Stimulated activated CD4-positive, alpha-beta T cell treated with anti-CD3 and anti-CD28 coated beads, Interleukin-1b, Interleukin-23, amount 100 ng/mL, for 48 hours (primary cell): Measurements from ENCODE around the gene DCLK2.

ENCODE experiments used
- DNase-seq: peaks from one replicate; pipeline ENCODE4 v3.0.0-alpha.2; 2020

Gene DCLK2

DNA sequence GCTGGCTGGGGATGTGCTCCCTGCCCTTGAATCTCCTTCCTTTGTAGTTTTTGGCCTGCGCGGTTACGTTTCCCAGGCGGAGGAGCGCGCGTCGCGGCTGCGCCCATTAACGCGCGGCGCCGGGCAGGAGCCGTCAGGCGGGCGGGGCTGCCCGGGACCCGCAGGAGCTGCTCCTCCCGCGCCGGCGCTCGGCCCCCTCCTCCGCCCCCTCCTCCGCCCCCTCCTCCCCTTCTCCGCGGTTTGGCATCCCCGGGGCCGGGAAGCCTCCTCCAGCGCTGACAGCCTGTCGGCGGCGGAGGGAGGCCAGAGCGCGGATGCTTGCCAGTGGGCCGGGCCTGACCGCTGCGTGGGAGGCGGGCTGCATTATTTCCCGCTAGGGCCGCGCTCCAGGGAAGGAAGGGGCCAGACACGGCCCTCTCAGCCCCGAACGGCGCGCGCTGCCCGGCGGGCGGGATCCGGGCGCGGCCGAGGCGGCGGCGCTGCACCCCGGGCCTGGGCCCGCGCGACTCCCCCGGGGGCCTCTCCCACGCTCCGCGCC lies at the start of gene DCLK2:
Gene DCLK2 (plus strand): TSS at position 405 of the 538 bp plus-strand sequence. CDS start 583 bp downstream, outside the sequence.
- no peak for DNase-seq

DNA sequence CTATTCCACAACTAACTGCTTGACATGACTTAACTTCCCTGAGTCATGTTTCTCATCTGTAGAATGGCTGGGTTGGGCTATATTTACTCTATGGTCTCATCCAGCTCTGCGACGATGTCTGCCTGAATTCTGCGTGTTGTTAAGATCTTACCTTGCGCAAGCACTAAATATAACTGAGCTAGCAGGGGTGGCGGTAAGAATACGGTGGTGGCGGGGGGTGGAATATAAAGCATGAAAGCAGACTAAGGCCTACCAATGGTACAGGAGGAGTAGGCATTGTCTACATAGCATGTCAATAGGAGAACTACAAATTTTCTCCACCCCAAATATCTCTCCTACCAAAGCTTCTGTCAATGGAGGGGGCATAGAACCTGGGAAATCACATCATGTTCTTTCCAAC lies 45.7 kb upstream of the DCLK2 start:
- DNase-seq, result no peak

DNA sequence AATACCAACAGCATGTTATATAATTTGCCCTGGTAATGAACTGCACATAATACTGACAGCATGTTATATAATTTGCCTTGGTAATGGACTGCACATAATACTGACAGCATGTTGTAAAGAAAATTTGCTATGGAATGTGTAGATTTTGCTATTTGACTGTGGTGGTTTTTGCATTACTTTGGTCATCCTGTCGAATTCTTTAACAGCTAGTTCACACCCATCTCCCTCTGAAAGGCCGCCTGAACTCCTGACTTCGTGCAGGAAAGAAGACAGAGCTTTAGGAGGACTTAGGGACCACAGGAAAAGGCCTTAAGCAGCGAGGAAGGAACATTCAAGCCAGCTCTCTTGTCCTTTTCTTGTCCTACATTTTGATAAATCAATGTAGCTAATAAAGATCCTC lies 45.2 kb upstream of the DCLK2 start:
- no peak for DNase-seq

DNA sequence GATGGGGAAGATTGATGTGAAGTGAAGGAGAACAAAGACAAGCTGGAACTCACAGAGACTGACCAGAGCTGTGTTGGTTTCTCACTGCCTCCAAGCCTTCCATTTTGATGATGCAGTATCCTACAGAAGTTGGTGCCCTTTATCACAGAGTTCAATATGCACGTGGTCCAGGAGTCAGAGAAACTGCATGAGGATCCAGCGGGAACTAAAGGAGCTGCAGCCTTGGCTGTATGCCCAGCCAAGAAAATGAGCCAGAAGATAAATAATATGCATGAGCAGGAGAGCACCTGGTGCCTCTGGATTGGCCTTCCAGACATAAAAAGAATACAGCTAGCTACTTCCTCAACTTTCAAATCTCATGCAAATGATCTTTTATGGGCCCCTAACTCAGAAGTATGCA lies 44.3 kb upstream of the DCLK2 start:
- DNase-seq, result no peak

DNA sequence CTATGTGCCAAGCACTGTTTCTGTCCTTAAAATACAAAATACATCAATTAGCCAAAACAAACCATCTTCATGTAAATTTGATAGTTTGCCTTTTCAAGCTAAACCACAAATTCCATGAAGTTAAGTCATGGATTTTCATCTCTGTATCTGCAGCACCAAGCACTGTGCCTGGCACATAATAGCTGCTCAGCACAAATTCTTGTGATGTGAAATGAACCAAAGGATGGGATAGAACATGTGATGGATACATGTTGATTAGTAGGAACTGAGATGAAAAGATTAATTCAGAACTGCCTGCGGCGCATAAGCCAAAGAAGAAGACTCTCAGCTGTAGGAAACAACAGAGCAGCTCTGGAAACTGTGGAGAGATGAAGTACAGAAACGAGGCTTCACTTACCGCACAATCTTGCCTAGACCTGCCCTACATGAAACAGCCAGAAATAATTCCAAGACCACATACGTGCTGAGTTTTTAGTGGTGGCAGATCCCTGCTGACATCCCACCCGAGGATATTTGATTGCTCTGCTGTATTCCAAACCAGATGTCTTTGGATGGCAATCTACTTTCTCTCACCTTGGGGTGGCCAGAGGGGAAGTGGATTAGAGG lies 40.9 kb upstream of the DCLK2 start:
- no peak for DNase-seq

DNA sequence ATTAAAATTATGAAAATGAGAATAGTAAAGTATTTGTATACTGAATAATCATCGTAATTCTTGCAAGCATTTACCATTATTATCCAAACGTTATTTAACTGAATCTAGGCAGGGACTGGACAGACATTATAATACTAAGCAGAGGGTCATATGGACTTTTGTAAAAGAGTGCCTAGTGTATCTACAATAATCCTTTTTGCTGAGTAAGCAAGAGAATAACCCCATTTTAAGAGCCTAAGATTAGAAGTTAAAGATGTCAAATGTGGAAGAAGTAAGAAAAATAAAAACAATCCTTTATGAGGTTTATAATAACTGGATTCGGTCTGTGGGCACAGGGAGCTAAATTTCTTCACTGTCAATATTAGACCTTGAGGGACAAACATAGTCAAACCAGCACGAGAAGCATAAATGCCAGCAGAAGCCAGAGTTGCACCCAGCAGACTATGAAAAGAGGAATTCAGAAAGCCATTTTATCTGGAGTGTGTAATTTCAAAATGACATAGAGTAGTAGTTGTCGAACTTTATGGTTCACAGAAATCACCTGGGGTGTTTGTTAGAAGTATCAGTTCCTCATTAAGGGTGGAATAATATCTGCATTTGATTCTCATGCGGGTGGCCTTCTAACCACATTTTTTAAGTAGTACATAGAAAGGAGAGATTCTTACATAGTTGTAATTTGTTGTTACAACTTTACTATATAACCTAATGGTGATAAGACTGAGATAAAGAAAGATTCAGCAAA lies 39.7 kb upstream of the DCLK2 start:
- DNase-seq, result no peak

DNA sequence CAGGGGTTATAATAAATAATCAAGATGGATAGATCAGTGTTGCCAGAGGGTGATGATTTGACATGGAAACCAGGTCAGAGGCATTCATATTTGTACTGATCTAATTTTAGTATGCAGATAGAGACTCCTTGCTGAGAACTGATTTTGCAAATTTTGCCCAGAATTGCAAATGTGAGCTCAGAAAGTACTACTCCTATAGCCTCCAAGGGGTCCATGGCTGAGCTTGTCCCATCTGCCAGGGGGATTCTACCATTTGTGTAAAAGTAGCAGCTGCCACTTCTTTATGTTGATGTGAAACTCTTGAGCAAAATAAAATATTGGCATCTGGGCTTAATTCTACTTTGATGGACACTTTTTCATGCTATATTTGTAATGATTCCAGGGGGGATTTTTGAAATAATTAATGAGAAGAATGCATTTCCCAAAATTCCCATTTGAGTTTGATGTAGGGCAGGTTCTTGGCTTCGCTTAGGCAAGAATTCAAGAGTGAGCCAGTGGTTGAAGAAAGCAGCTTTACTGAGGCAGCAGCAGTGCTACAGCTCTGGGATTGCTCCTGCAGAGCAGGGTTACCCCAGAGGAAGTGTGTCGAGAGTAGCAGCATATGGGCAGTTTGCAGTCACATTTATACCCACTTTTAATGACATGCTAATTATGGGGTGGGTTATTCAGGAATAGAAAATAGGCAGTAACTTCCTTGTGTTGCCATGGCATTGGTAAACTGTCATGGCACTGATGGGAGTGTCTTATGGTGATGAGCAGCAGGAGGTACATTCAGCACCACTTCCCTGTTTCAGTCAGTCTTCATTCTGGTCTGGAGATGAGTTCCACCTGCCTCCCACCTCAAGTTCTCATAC lies 38.7 kb upstream of the DCLK2 start:
- no peak for DNase-seq

DNA sequence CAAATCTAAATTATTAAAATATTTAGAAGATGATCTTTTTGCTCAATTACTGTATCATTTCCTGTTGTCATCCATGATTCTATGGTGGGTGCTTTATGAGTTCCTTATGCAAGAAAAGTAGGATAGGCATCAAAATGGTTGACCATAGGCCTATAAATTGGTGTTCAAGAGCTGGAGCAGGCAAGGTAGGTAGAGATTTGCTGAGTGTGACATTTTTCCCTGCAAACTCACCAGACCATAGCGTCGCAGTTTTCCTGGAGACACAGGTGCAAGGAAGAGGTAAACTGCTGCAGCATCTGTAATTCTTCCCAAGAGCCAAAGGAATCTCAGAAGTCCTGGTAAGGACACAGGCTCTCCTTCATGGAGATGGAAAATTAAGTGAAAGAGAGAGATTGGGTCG lies 33.7 kb upstream of the DCLK2 start:
- no peak for DNase-seq

DNA sequence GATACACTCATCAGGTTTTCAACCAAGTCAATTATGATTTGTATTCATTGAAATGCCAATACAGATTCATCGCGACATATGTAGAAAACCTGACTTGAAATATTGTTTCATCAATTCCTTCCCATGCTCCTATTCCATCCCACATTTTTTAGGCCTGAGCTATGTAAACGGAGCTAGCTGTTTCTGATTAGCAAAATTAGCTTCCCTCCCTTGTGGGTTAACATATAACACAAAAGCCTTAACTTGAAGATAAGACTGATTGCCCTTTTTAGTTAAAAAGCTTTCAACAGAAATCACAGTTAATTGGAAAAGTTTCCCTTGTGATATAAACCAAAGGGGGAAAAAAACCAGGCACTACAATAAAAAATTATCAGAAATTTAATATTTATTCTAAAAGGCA lies 32.8 kb upstream of the DCLK2 start:
- DNase-seq, result no peak

DNA sequence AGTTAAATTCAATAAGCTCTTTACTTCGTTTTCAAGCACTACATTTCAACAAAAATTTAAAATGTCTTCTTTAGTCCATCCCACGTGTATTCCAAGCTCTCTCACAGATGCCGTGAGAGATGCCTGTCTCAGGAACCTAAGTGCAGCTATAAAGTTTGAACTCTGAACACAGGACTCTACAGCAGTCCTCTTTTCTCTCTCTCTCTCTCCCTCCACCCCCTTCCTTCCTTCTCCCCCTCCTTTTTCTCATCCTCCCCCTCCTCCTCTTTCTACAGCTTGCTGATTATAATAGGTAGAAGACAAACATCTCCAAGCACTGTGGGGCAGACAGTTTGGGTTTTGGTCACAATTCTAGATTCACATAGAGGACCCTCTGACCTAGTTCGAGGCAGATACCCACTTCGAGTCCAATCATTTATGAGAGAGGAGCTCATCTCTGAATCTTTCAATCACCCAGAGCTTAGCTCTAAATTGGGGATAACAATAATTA lies 31.5 kb upstream of the DCLK2 start:
- DNase-seq, result no peak

DNA sequence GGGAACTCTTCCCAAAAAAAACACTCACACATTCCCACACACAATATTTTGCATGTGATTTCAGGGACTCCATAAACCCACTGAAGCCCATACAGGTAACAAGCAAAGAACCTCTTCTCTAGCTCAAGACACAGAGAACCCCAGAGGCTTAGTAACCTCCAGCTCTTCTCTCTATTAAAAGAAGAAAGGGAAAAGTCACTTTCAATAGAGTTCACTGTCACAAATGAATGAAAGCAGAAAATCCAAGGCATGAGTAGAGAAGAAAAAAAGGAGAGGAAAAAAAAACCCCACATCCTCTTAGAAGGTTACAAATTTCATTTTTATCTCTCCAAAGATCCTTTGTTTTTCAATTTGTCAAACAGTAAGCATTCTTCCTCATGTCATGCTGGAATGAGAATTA lies 30.7 kb upstream of the DCLK2 start:
- DNase-seq, result no peak

DNA sequence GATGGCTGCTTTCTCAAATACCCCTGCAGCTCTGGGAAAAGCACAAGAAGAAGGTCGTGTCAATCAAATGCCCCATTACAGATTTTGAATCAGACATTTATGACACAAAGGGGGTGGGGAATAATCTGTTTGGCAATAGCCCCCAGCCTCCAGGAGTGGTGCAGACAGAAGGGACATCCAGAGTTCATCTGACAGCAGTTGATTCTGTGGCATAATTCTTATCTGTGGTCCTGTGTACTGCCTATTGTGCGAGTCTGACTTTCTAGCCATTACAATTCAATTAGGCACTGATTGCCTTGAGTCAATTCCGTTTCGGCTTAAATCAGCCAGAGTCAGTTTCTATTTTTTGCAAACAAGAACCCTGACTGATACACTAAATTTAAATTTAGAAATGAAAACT lies 28.6 kb upstream of the DCLK2 start:
- no peak for DNase-seq

DNA sequence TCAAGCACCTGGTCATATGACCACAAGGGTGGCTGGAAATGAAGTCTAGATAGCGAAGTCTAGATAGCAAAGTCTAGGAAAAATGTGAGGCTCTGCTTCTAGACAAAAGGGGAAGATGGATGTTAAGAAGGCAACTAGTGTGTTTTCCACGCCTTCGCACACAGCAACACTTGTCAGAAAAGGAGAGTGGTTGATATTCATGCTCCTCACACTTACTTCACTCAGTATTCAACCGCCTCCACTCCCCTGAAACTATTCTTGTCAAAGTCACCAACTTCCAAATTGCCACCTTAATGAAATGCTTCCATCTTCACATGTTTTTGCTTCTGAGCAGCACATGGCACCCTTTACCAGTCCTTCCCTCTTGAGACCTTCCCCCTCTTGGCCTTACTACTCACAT lies 27.7 kb upstream of the DCLK2 start:
- DNase-seq, result no peak

DNA sequence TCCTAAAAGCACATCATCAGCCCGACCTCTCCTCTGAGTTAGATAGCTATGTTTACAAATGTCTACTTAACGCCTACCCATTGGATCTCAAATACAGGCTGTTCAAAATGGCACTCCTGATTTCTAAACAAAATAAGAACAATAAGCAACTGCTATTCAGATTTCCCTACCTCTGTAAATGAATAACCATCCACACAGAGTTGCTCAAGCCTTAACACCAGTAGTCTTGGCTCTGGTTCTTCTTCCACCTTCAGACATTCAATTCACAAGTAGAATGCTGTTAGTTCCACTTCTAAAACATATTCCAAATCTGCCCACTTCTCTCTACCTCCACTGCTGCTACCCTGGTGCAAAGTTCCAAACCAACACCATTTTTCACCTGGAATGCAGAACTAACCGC lies 27.1 kb upstream of the DCLK2 start:
- DNase-seq, result no peak

DNA sequence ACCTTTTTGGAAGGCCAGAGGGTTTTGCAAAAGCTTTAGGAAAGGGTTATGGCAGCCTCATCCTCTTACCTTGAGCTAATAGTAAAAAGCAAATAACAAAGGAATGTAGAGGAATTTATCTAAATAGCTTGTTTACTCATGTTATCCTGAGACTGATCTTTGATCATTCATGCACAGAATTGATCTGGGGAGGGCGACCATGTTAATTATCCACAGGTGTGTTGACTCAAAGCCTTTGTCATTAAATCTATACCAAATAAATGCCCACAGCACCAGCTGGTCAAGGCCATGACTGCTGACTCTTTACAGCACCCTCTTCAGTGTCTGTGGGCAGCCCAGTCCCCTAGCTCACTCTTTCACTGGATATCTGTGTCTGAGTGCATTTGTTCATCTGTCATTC lies 22.8 kb upstream of the DCLK2 start:
- no peak for DNase-seq

DNA sequence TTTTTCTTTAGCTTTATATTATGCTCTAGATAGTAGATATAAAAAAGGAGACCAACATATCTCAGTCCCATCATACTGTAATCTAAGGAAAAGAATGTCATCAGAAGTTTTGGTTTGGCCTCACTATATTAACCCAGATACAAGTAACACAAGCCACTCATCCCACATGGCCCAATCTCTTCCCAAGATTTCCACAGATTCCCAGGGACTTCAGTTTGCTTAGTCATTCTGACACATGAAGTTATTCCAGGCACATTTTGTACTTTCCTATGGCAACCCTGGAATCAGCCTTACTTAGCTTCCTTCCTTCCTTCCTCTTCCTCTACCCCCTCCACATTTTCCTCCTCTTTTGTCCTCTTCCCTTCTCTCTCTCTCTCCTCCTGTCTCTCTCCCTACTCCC lies 21.7 kb upstream of the DCLK2 start:
- no peak for DNase-seq

DNA sequence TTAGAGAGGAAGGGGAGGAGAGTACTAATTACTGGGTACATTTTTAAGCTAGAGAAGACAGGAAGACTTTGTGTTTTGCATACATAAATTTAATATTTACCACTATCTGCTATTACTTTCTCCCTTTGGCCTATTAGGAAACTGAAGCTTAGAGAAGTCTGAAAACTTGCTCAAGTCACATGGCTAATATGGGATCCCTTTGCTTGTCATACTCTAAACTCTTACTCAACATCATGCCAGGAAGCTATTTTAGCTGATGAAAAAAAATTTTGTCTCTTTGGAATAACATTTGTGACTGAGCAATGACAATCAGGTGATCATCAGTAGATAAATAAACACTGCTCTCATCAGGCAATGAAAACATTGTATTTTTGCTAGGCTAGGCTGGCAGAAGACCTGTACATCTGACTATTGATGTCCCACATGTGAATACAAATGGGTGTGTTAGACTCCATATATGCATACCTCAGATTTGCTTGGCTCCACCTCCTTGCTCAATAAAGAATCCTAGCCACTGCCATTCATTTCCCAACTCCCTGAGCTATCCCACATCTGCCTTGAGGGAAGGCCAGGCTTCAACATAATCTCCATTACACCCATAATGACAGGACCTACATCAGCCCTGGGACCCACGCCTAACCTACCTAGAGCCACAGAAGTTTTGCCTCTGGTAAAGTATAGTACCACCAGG lies 17.0 kb upstream of the DCLK2 start:
- DNase-seq, result no peak

DNA sequence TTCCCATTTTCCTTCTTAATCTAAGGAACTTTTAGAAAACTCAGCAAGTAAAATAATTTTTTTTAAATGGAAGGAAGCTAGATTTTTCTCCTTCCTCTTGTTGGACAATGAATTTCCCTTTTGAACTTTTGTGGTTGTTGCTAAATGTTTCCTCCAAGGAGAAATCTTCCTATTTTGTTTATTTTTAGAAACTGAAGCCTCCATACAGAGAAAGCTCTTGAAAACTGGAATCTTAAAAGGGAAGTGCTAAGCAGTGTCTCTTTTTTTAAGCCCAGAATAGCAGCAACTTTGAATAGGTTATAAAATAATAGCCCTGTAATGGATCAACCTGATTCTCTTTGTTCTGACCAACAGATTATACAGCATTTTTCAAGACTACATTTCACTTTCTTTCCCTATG lies 15.1 kb upstream of the DCLK2 start:
- DNase-seq, result no peak

DNA sequence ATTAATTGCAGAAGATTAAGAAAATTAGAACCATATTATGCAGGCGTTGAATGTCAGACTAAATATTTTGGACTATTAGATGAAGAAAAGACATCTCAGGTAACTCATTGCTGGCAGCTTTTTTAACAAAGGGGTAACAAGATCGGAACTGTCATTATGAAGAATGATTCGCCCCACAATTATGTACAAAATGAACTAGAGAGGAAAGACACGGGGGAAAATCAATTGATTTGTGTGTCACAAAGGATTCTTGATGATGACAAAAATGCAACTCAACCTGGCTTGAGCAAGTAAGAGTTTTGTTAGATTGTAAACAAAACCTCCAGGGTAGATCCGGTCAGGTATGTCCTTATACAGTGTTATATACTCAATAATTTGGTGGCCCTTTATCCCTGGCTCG lies 12.5 kb upstream of the DCLK2 start:
- no peak for DNase-seq

DNA sequence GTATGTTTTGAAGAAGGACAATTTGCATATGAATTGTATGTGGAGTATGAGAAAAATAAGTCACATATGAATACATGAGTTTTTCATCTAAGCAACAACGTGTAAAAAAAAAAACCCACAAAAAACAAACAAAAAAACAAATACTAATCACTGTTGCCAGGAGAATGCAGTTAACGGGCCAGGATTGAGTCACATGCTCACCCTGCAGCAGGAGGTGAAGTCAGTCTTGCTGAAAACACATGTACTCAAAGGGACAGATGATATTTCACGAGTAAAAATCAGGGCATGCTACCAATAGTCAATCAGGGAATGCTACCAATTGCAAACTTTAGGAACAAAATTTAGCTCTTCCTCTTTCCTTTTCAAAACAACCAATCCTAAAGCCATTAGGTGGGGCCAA lies 10.4 kb upstream of the DCLK2 start:
- DNase-seq, result no peak

DNA sequence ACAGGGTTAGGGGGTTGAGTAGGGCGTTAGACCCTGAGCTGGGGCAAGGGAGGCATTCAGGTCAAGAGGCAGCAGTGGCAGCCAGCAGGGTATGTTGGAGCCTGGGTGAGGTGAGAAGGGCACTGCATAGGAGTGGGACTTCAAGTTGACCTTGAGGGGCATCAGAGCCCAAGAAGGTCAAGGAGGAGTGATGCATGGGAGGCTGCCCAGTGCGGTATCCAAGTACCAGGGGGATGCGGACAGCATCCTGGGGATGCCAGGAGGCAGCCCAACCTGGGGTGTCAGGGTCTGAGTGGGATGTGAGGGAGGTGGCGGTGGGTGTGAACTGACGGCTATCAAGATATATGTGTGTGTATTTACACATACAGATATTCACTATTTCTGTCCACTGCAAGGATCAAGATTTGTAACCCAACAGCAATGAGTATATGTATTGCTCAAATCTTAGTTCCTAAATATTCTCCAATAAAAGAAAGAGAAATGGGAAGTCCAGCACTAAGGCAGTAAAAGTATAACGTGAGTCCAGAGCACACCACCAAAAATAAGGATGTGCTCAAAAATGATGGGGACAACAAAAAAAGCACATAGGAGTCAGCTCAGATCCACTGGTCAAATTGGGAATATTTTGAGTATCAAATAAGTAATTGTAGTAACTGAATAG lies 9.8 kb upstream of the DCLK2 start:
- no peak for DNase-seq

DNA sequence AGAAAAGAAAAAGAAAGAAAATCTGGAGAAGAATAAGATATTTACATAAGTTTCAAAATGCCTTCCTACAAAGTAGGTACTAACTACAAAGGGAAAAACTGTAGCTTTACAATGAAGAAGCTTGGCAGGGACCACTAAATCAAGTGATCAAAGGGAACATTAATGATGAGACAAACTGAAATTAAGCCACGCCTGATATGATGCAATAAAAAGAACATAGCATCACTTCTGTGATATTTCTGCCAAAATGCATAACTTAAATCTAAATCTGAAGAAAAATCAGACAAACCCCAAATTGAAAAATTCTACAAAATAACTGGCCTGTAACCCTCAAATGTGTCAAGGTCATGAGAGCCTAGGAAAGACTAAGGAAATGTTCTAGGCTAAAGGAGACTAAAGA lies 8.9 kb upstream of the DCLK2 start:
- DNase-seq, result no peak
